Osteoblast (primary cell): ENCODE data around the gene MSI1. TPM values are rescaled to one million over a fixed set of nuclear protein-coding genes. Genes with fewer than 3 reads are reported as not detected.
A peak's percentile ranks its signal among the peaks of the same experiment; 100 is the strongest.

ENCODE experiments used
- DNase-seq: peaks from one replicate; pipeline ENCODE4 v3.0.0; 2011; ENCODE audit warnings: low spot score, mixed read lengths; ENCODE audit not compliant: insufficient read length; ENCODE audit errors: missing footprints
- H2AFZ ChIP-seq: 2 replicates; pipeline ENCODE4 v1.6.0; 2011; ENCODE audit warnings: mild to moderate bottlenecking, low read length
- H3K27ac ChIP-seq: 2 replicates; pipeline ENCODE4 v1.5.1; 2011; ENCODE audit warnings: mild to moderate bottlenecking, low read depth, low read length, moderate library complexity
- H3K27me3 ChIP-seq: 2 replicates; pipeline ENCODE4 v1.6.0; 2012; ENCODE audit warnings: mild to moderate bottlenecking, control low read depth, inconsistent platforms, low read length, moderate library complexity; ENCODE audit not compliant: insufficient read depth
- H3K36me3 ChIP-seq: 2 replicates; pipeline ENCODE4 v1.5.1; 2011; ENCODE audit warnings: mild to moderate bottlenecking, low read length, control low read depth, moderate library complexity; ENCODE audit not compliant: insufficient read depth
- H3K4me1 ChIP-seq: 2 replicates; pipeline ENCODE4 v1.5.1; 2011; ENCODE audit warnings: mild to moderate bottlenecking, low read length, control low read depth, moderate library complexity; ENCODE audit not compliant: insufficient read depth
- H3K4me2 ChIP-seq: 2 replicates; pipeline ENCODE4 v1.6.0; 2011; ENCODE audit warnings: mild to moderate bottlenecking, low read length; ENCODE audit not compliant: insufficient read depth
- H3K4me3 ChIP-seq: fragments of 200-600 bp; sonication (generic); 3 replicates; pipeline ENCODE4 v1.5.1; 2012; ENCODE audit warnings: mild to moderate bottlenecking, low read length, inconsistent platforms; ENCODE audit not compliant: insufficient read depth
- H3K79me2 ChIP-seq: 2 replicates; pipeline ENCODE4 v1.6.0; 2012; ENCODE audit warnings: mild to moderate bottlenecking, low read length, control low read depth, inconsistent platforms; ENCODE audit not compliant: insufficient read depth
- H3K9me3 ChIP-seq: 2 replicates; pipeline ENCODE4 v1.5.1; 2011; ENCODE audit warnings: low read depth, low read length, control low read depth
- H4K20me1 ChIP-seq: 2 replicates; pipeline ENCODE4 v1.6.0; 2012; ENCODE audit warnings: mild to moderate bottlenecking, low read length, control low read depth; ENCODE audit not compliant: insufficient read depth
- total RNA-seq: library from RNA; depleted of rRNA; stranded (reverse); fragments of >200 nt; gene quantifications from 2 replicates; pipeline ENCODE4 v1.2.3, GENCODE V29; 2012
- TF ChIP-seq, protein P1 (sequence below): IDR thresholded peaks from 2 replicates; pipeline ENCODE4 v1.5.1; 2011; ENCODE audit warnings: mild to moderate bottlenecking, low read depth, low read length, moderate library complexity; ENCODE audit errors: extremely low read depth

Gene MSI1
- total RNA-seq, 1 donor: under 0.01 TPM

DNA sequence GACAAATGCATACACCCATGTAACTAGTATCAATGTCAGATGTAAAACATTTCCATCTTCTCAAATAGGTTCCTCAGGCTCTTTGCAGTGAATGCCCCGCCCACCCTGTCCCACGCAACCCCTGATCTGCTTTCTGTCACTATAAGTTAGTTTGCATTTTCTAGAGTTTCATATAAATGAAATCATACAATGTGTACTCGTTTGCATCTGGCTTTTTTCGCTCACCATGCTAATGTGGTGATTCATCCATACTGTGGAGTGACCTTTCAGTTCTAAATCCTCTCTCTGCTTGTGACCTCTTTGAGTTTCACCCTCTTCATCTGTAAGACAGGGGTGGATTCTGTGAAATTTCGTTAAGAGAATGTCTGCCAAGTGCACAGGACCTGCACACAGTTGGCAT, 30.6 kb upstream of the MSI1 start:
- TF ChIP-seq, protein P1, sequence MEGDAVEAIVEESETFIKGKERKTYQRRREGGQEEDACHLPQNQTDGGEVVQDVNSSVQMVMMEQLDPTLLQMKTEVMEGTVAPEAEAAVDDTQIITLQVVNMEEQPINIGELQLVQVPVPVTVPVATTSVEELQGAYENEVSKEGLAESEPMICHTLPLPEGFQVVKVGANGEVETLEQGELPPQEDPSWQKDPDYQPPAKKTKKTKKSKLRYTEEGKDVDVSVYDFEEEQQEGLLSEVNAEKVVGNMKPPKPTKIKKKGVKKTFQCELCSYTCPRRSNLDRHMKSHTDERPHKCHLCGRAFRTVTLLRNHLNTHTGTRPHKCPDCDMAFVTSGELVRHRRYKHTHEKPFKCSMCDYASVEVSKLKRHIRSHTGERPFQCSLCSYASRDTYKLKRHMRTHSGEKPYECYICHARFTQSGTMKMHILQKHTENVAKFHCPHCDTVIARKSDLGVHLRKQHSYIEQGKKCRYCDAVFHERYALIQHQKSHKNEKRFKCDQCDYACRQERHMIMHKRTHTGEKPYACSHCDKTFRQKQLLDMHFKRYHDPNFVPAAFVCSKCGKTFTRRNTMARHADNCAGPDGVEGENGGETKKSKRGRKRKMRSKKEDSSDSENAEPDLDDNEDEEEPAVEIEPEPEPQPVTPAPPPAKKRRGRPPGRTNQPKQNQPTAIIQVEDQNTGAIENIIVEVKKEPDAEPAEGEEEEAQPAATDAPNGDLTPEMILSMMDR: no peak
- Histone ChIP-seq H2AFZ (no peak overlapping the region), H3K27me3 (peaks cover 27% of the 10 kb centered on the region), H4K20me1 (peaks cover 2% of the 10 kb centered on the region), H3K4me2 (no peak overlapping the region), H3K79me2 (no peaks in the 10 kb centered on the region), H3K4me1 (no peaks in the 10 kb centered on the region), H3K36me3 (no peaks in the 10 kb centered on the region), H3K27ac (no peak overlapping the region), H3K4me3 (no peak overlapping the region), H3K9me3 (no peaks in the 10 kb centered on the region)
- DNase-seq: peak; percentile 89

DNA sequence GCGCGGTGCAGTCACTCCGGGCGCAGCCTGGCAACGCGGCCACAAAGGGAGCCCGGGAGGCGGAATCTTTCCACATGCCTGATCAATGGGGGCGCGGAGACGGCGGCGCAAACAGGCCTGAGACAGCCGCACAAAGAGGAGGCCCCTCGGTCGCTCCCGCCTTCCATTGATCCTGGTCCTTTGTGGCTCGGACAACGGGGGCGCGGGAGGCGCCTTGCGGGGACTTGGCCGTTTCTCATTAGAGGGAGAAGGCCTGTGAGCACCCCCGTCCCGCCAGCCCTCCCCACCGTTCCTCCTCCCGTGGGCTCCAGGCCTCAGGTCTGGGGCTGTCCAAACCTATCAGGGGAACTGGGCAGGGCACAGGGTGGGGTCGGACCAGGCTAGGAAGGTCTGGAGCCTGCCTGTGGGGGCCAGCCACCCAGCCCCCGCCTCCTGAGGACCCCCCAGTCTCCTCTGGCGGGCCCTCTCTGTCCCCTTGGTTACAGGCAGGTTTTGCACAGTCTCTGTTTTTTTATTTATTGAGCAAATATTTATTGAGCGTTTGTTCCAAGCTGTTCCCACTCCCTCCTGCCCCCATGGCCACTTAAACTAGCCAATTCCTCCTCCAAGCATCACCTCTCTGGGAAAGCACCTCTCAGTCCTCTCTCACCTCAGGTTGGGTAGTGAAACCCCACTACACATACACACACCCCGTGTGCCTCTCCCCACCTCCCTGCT, 29.0 kb upstream of the MSI1 start:
- H3K4me3 ChIP-seq: no peak overlapping the region
- TF ChIP-seq, protein P1: no peak
- no peaks in the 10 kb centered on the region for H3K79me2 ChIP-seq
- no peak for DNase-seq
- no peak overlapping the region for H3K27ac ChIP-seq
- no peaks in the 10 kb centered on the region for H3K36me3 ChIP-seq
- peaks cover 34% of the 10 kb centered on the region for H3K27me3 ChIP-seq
- no peak overlapping the region for H2AFZ ChIP-seq
- no peak overlapping the region for H3K4me2 ChIP-seq
- no peaks in the 10 kb centered on the region for H3K4me1 ChIP-seq
- peaks cover 2% of the 10 kb centered on the region for H4K20me1 ChIP-seq
- H3K9me3 ChIP-seq: no peaks in the 10 kb centered on the region

GRCh38 chr12:120394483-120395367, 25.8 kb upstream of the MSI1 start:
- Histone ChIP-seq H3K27ac (no peak overlapping the region), H4K20me1 (peaks cover 2% of the 10 kb centered on the region), H3K36me3 (no peaks in the 10 kb centered on the region), H3K79me2 (no peaks in the 10 kb centered on the region), H3K9me3 (no peaks in the 10 kb centered on the region), H3K27me3 (peaks cover 37% of the 10 kb centered on the region), H3K4me1 (no peaks in the 10 kb centered on the region), H3K4me3 (no peak overlapping the region), H2AFZ (no peak overlapping the region), H3K4me2 (no peak overlapping the region)
- TF ChIP-seq, protein P1: no peak
- no peak for DNase-seq

DNA sequence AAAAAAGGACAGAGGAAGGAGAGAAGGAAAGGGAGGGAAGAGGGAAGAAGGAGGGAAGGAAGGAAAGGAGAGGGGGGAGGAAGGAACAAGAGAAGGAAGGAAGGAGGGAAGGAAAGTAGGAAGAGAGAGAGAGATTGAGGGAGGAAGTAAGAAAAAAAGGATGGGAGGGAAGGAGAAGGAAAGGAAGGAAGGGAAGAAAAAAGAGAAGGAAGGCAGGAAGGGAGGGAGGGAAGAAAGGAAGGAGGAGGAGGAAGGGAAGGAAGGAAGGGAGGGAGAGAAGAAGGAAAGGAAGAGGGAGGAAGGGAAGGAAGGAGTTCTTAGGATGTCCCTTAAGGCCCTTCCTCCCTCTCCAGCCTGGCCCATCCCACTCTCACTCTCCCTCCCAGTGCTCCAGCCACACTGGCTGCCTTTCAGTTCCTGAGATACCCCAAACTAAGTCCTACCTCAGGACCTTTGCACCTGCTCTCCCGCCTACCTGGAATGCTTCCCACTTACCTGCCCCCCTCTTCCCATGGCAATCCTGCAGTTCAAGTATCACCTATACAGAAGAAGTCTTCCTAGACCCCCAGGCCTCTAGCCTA, 21.7 kb upstream of the MSI1 start:
- Histone ChIP-seq H3K36me3 (no peaks in the 10 kb centered on the region), H3K4me1 (no peaks in the 10 kb centered on the region), H3K9me3 (no peaks in the 10 kb centered on the region), H3K79me2 (no peaks in the 10 kb centered on the region), H4K20me1 (peaks cover 2% of the 10 kb centered on the region), H2AFZ (no peak overlapping the region), H3K4me2 (no peak overlapping the region), H3K27me3 (peaks cover 31% of the 10 kb centered on the region), H3K27ac (no peak overlapping the region), H3K4me3 (no peak overlapping the region)
- TF ChIP-seq, protein P1: no peak
- DNase-seq: no peak
